Fibroblast of lung (primary cell): Measurements from ENCODE around the gene MIXL1. TPM values are rescaled to one million over a fixed set of nuclear protein-coding genes. Genes with fewer than 3 reads are reported as not detected.

Source experiments
- DNase-seq, 2 donors: peaks; one replicate each; pipeline versions ENCODE4 v3.0.0 to v3.0.0-alpha.2; 2010; ENCODE audit warnings: low read depth in 2 of 2
- H2AFZ ChIP-seq: 2 replicates; pipeline ENCODE4 v1.5.1; 2012; ENCODE audit warnings: low read length, control low read depth, inconsistent platforms
- H3K27ac ChIP-seq: 2 replicates; pipeline ENCODE4 v1.5.1; 2011; ENCODE audit warnings: low read length, control low read depth; ENCODE audit not compliant: insufficient read depth
- H3K27me3 ChIP-seq: 2 replicates; pipeline ENCODE4 v1.5.1; 2011; ENCODE audit warnings: mild to moderate bottlenecking, low read length; ENCODE audit not compliant: control insufficient read depth, insufficient read depth
- H3K36me3 ChIP-seq: 2 replicates; pipeline ENCODE4 v1.5.1; 2011; ENCODE audit warnings: low read length; ENCODE audit not compliant: control insufficient read depth, insufficient read depth
- H3K4me1 ChIP-seq: 2 replicates; pipeline ENCODE4 v1.5.1; 2011; ENCODE audit warnings: low read length; ENCODE audit not compliant: control insufficient read depth, insufficient read depth; ENCODE audit errors: extremely low read depth
- H3K4me2 ChIP-seq: 2 replicates; pipeline ENCODE4 v1.5.1; 2011; ENCODE audit warnings: low read length, control low read depth; ENCODE audit not compliant: insufficient read depth; ENCODE audit errors: extremely low read depth
- H3K4me3 ChIP-seq, 4 experiments: fragments of 200-600 bp in 1 of 4; sonication (generic) in 1 of 4; replicated peaks in 1 of 4; 2 replicates each; pipeline ENCODE4 v1.5.1; 2011 to 2016; ENCODE audit warnings: low read length in 4 of 4, low read depth in 3 of 4, mild to moderate bottlenecking in 3 of 4, control low read depth in 2 of 4, inconsistent platforms in 1 of 4, mixed read lengths in 1 of 4; ENCODE audit not compliant: insufficient read depth in 1 of 4; ENCODE audit errors: control extremely low read depth in 1 of 4
- H3K79me2 ChIP-seq: 2 replicates; pipeline ENCODE4 v1.5.1; 2012; ENCODE audit warnings: mild to moderate bottlenecking, low read length, inconsistent platforms; ENCODE audit not compliant: control insufficient read depth, insufficient read depth
- H3K9ac ChIP-seq: 2 replicates; pipeline ENCODE4 v1.5.1; 2011; ENCODE audit warnings: mild to moderate bottlenecking, low read length, control low read depth; ENCODE audit not compliant: insufficient read depth
- H3K9me3 ChIP-seq: 2 replicates; pipeline ENCODE4 v1.5.1; 2012; ENCODE audit warnings: low read depth, low read length; ENCODE audit not compliant: control insufficient read depth, insufficient read depth
- H4K20me1 ChIP-seq: 2 replicates; pipeline ENCODE4 v1.5.1; 2011; ENCODE audit warnings: low read length; ENCODE audit not compliant: control insufficient read depth, insufficient read depth; ENCODE audit errors: extremely low read depth
- CTCF ChIP-seq, 2 donors: IDR thresholded peaks in 1 of 2; conservative IDR thresholded peaks in 1 of 2; 1 replicate in 1 of 2; 2 replicates in 1 of 2; pipeline ENCODE4 v1.5.1; 2011 to 2012; ENCODE audit warnings: low read length in 2 of 2, control low read depth in 1 of 2, inconsistent platforms in 1 of 2, low read depth in 1 of 2, mild to moderate bottlenecking in 1 of 2
- EZH2 ChIP-seq: IDR thresholded peaks from 2 replicates; pipeline ENCODE4 v1.5.1; 2012; ENCODE audit warnings: low read length, control low read depth, mild to moderate bottlenecking; ENCODE audit errors: missing control alignments
- polyA plus RNA-seq, 2 donors: library from polyadenylated mRNA; depleted of rRNA in 1 of 2; stranded (reverse) in 1 of 2; unstranded in 1 of 2; fragments of >200 nt; gene quantifications; 2 replicates each; pipeline ENCODE4 v1.2.1, GENCODE V29; 2011 to 2012; ENCODE audit warnings: missing spikeins in 1 of 2
- total RNA-seq: library from RNA; depleted of rRNA; stranded (reverse); fragments of >200 nt; gene quantifications from 2 replicates; pipeline ENCODE4 v1.2.1, GENCODE V29; 2014

The MIXL1 gene
- total and polyA plus RNA-seq, 2 donors (not counting 1 experiment from before 2014, with no cell fraction given) = 0.07 TPM; not detected in 1

- no peak for DNase-seq
- TF ChIP-seq CTCF (conservative IDR thresholded peaks at IDR 0.05 in 1 of 2, IDR thresholded peaks at IDR 0.05 in 1 of 2; ENCODE audit: low read depth in 1 of 2, low read length in 2 of 2) (no peak), EZH2 (no peak)
- Histone ChIP-seq H3K4me1 (no peaks in the 10 kb centered on the region), H2AFZ (no peak overlapping the region), H3K36me3 (no peaks in the 10 kb centered on the region), H3K27ac (no peak overlapping the region), H3K4me2 (no peak overlapping the region), H3K9ac (no peak overlapping the region), H3K4me3 (no peak overlapping the region), H3K27me3 (no peaks in the 10 kb centered on the region), H3K9me3 (no peaks in the 10 kb centered on the region), H3K79me2 (no peaks in the 10 kb centered on the region), H4K20me1 (no peaks in the 10 kb centered on the region)
Observed at GRCh38 chr1:226216056-226216455, 7.4 kb upstream of the MIXL1 start.

GRCh38 chr1:226217273-226217672 lies 6.2 kb upstream of the MIXL1 start:
- Histone ChIP-seq H4K20me1 (no peaks in the 10 kb centered on the region), H3K9me3 (no peaks in the 10 kb centered on the region), H3K27me3 (no peaks in the 10 kb centered on the region), H3K27ac (no peak overlapping the region), H3K9ac (no peak overlapping the region), H3K4me1 (no peaks in the 10 kb centered on the region), H2AFZ (no peak overlapping the region), H3K36me3 (no peaks in the 10 kb centered on the region), H3K79me2 (no peaks in the 10 kb centered on the region), H3K4me2 (no peak overlapping the region), H3K4me3 (no peak overlapping the region)
- no peak for TF ChIP-seq CTCF (conservative IDR thresholded peaks at IDR 0.05 in 1 of 2, IDR thresholded peaks at IDR 0.05 in 1 of 2; ENCODE audit: low read depth in 1 of 2, low read length in 2 of 2)
- TF ChIP-seq EZH2 = no peak
- DNase-seq = peak; percentile 10 to 17

- TF ChIP-seq CTCF (conservative IDR thresholded peaks at IDR 0.05 in 1 of 2, IDR thresholded peaks at IDR 0.05 in 1 of 2; ENCODE audit: low read depth in 1 of 2, low read length in 2 of 2) (no peak), EZH2 (no peak)
- no peak overlapping the region for H2AFZ ChIP-seq
- no peaks in the 10 kb centered on the region for H3K36me3 ChIP-seq
- DNase-seq = no peak
- no peak overlapping the region for H3K4me2 ChIP-seq
- H3K4me3 ChIP-seq = no peak overlapping the region
- H3K79me2 ChIP-seq = no peaks in the 10 kb centered on the region
- H3K27me3 ChIP-seq = peaks cover 8% of the 10 kb centered on the region
- H3K9ac ChIP-seq = no peak overlapping the region
- H4K20me1 ChIP-seq = no peaks in the 10 kb centered on the region
- H3K27ac ChIP-seq = no peak overlapping the region
- no peaks in the 10 kb centered on the region for H3K4me1 ChIP-seq
- no peaks in the 10 kb centered on the region for H3K9me3 ChIP-seq
Observed at GRCh38 chr1:226220473-226221189, 2.8 kb upstream of the MIXL1 start.
